NCI-H2107 treated with DMSO at 0.1 percent for 48 hours (cell line): ENCODE data around the gene CLDN19.
"Not testable (repeated sequence)": the region's sequence is repeated elsewhere in the genome, so short reads cannot be mapped to it uniquely, and the experiment has no call there.

ENCODE experiments used
- DNase-seq: peaks from one replicate; lab custom pipeline; 2025; ENCODE audit not compliant: unreplicated experiment; lab: John Stamatoyannopoulos, UW

CLDN19 gene

DNA sequence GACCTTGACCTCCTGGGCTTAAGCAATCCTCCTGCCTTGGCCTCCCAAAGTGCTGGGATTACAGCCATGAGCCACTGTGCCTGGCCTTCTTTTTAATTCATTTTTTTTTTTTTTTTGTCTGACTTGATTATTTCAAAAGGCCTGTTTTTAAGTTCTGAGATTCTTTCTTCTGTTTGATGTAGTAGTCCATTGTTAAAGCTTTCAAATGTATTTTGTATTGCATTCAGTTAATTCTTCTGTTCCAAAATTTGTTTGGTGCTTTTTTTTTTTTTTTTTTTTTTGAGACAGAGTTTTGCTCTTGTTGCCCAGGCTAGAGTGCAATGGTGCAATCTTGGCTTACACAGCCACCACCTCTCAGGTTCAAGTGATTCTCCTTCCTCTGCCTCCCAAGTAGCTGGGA is 25.6 kb downstream of the CLDN19 start:
- not testable (repeated sequence) for DNase-seq

- no peak for DNase-seq
These were observed 26.7 kb downstream of the CLDN19 start for GRCh38 chr1:42713293-42713692.

GRCh38 chr1:42712808-42713207 is 27.2 kb downstream of the CLDN19 start:
- not testable (repeated sequence) for DNase-seq

- no peak for DNase-seq
These were observed 36.1 kb downstream of the CLDN19 start for GRCh38 chr1:42703888-42704464.

DNA sequence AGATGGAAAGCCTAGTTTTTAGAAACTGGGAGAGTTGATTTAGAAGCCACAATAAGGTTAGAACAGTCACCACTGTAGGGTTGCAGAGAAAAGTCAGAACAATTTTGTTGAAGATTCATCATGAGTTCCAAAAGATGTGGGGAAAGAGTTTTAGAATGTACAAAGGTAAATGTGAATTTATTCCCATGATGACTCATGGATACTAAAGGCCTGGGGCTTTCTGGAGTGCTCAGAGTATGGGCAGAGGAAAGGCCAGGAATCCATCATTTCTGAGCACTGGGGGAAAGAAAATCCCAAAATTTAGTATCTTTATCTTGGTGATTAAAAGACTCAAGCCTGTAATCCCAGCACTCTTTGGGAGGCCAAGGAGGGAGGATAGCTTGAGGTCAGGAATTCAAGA is 40.0 kb downstream of the CLDN19 start:
- no peak for DNase-seq

DNA sequence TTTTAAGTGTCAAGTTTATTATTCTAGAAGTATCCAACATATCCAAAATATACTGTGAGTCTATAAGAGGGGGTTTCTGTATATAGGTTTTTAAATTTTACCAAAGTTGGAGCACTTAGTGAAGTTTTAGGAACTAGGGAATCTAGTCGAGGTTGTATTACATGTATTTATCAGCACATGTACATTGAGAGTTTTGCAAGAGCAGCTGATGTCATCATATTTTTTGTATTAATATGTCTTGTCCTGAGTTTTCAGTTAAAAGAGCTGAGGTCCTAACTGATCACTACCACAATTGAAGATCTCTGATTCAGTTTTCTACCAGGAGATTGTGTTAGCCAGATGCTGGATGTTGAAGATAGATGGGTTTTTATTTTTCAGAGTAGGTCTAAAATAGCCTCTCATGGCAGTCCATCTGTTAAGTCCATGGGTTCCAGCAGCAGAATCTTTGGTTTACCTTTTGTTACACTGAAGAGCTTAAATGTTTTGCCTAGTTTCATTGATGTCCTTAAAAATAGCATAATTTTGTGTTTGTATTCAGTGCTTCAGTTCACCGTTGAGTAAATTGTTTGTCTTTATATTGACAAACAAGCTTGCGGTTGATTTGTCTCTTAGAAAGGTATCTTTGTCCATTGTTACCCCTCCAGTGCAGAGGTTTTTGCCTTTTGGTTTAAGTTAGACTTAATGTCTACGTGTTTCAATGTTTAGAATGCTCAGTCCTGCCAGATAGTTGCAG is 41.8 kb downstream of the CLDN19 start:
- DNase-seq: no peak

DNA sequence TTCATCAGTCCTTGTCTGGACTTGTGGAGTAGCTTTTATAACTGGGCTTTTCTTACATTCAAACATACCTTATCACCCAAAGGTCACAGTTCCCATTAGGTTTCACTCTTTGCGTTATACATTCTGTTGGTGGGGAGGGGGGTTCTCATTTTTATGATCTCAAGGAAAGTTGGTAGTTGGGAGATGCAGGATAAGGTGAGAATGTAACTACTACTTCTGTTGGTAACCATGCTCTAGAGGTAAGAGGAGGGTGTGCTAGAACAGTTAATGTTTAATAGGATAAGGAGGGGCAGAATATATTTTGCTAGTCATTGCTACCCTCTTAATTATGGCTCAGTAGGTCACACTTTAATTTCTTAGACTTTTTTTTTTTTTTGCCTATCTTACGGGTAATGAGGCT is 47.1 kb downstream of the CLDN19 start:
- DNase-seq: no peak

- no peak for DNase-seq
These were observed 47.6 kb downstream of the CLDN19 start for GRCh38 chr1:42692461-42692860.

- DNase-seq: no peak
These were observed 48.9 kb downstream of the CLDN19 start for GRCh38 chr1:42691157-42691498.

GRCh38 chr1:42690477-42691156 is 49.4 kb downstream of the CLDN19 start:
- DNase-seq: no peak

GRCh38 chr1:42689912-42690311 is 50.1 kb downstream of the CLDN19 start:
- no peak for DNase-seq

DNA sequence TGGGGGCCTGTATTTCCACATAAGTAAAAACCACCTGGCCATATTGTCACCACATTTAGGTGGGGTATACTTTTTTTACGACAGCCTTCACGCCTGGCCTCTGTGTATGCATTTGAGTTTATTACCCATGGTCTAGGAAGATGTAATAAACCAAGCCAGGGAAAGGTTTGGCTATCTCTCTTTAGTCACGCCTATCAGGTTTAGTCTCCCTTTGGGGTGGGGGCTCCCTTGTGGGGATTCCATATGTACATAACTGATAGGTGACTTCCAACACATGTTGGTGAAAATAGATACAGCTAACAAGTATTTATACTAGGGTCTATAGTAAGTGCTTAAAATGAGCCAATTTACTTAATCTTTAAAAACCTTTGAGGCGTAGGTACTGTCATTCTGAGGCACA is 53.6 kb downstream of the CLDN19 start:
- DNase-seq: no peak

GRCh38 chr1:42684139-42684538 is 55.9 kb downstream of the CLDN19 start:
- DNase-seq: no peak
